Colonic mucosa (tissue), 4 donors: ENCODE results near the gene EVC. TPM values are rescaled to one million over a fixed set of nuclear protein-coding genes. Genes with fewer than 3 reads are reported as not detected.

Experiments
- DNase-seq: peaks from one replicate; pipeline ENCODE4 v3.0.0-alpha.2; 2020
- H3K27ac ChIP-seq: fragments of 200-600 bp; one replicate; pipeline ENCODE4 v1.8.0; 2021
- H3K27me3 ChIP-seq: fragments of 200-600 bp; one replicate; pipeline ENCODE4 v1.8.0; 2021
- H3K36me3 ChIP-seq: fragments of 200-600 bp; one replicate; pipeline ENCODE4 v1.8.0; 2021
- H3K4me1 ChIP-seq: fragments of 200-600 bp; one replicate; pipeline ENCODE4 v1.8.0; 2021; ENCODE audit warnings: mild to moderate bottlenecking
- H3K4me3 ChIP-seq: fragments of 200-600 bp; one replicate; pipeline ENCODE4 v1.8.0; 2021
- H3K9ac ChIP-seq, 2 donors: one replicate each; pipeline ENCODE4 v1.7.0; 2013; ENCODE audit warnings: control low read depth in 2 of 2, low read depth in 2 of 2, low read length in 2 of 2
- H3K9me3 ChIP-seq: fragments of 200-600 bp; one replicate; pipeline ENCODE4 v1.8.0; 2021
- CTCF ChIP-seq: fragments of 200-600 bp; IDR thresholded peaks from one replicate; pipeline ENCODE4 v1.8.0; 2022; ENCODE audit warnings: antibody characterized with exemption, mild to moderate bottlenecking
- intact Hi-C: fragments of 100-400 bp; cut with DNase I; formaldehyde crosslinking; loops from one replicate; pipeline ENCODE4 v1.14.1; 2022
- total RNA-seq, 2 donors: library from RNA; stranded (reverse); fragmentation: NEBNext Ultra II Directional in 1 of 2; extraction: Animal tissue kit (Norgen Biotek cat#: 25700) in 1 of 2; gene quantifications; one replicate each; pipeline ENCODE4 v1.2.1, GENCODE V29; 2021
- donor health status: healthy.
- donor health status: DM: no; HTN: no; CAD: no.
- donor health status: DM: no; HTN: no; CAD: no.

Gene EVC
- total RNA-seq, 2 donors from 2014 or later = 1.1 to 4.1 TPM

DNA sequence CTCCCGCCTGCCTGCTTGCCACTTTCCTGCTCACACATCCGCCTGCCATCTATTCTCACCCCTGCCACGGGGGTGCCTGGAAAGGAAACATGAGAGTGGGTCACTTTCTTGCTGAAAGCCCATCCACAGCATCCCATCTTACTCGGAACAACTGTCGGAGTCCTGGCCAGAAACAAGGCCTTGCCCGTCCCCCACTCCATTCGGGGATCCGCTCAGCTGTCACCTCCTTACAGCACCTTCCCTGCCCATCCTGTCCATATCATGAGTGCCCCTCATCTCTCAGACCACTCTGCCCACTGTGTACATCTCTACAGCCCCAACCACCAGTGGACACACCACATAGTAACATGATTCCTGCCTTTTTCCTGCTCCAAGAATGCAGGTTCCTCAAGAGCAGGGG lies 9.0 kb upstream of the EVC start:
- Histone ChIP-seq H3K4me1 (no peaks in the 10 kb centered on the region), H3K9me3 (no peaks in the 10 kb centered on the region), H3K4me3 (no peak overlapping the region), H3K27me3 (no peaks in the 10 kb centered on the region), H3K36me3 (no peaks in the 10 kb centered on the region), H3K9ac (no peak overlapping the region), H3K27ac (no peak overlapping the region)
- DNase-seq = no peak
- no peak for TF ChIP-seq CTCF
- intact Hi-C loops = no loop called here

GRCh38 chr4:5703831-5704230 lies 7.2 kb upstream of the EVC start:
- DNase-seq = no peak
- intact Hi-C loops = no loop called here
- no peak for TF ChIP-seq CTCF

GRCh38 chr4:5704276-5704675 lies 6.7 kb upstream of the EVC start:
- intact Hi-C loops = no loop called here
- no peak for DNase-seq
- TF ChIP-seq CTCF = no peak
- H3K27ac ChIP-seq = no peak overlapping the region
- no peaks in the 10 kb centered on the region for H3K9me3 ChIP-seq
- no peaks in the 10 kb centered on the region for H3K27me3 ChIP-seq
- H3K4me3 ChIP-seq = no peak overlapping the region
- H3K36me3 ChIP-seq = no peaks in the 10 kb centered on the region
- no peaks in the 10 kb centered on the region for H3K4me1 ChIP-seq
- no peak overlapping the region for H3K9ac ChIP-seq

More at GRCh38 chr4:5703831-5704230, 7.2 kb upstream of the EVC start:
- Histone ChIP-seq H3K4me3 (no peak overlapping the region), H3K4me1 (no peaks in the 10 kb centered on the region), H3K36me3 (no peaks in the 10 kb centered on the region), H3K9me3 (no peaks in the 10 kb centered on the region), H3K9ac (no peak overlapping the region), H3K27me3 (no peaks in the 10 kb centered on the region), H3K27ac (no peak overlapping the region)

GRCh38 chr4:5705647-5706320 lies 5.2 kb upstream of the EVC start:
- Histone ChIP-seq H3K27ac (no peak overlapping the region), H3K9me3 (no peaks in the 10 kb centered on the region), H3K27me3 (no peaks in the 10 kb centered on the region), H3K4me3 (no peak overlapping the region), H3K36me3 (no peaks in the 10 kb centered on the region), H3K9ac (no peak overlapping the region), H3K4me1 (no peaks in the 10 kb centered on the region)
- DNase-seq = no peak
- no peak for TF ChIP-seq CTCF
- intact Hi-C loops = no loop called here

DNA sequence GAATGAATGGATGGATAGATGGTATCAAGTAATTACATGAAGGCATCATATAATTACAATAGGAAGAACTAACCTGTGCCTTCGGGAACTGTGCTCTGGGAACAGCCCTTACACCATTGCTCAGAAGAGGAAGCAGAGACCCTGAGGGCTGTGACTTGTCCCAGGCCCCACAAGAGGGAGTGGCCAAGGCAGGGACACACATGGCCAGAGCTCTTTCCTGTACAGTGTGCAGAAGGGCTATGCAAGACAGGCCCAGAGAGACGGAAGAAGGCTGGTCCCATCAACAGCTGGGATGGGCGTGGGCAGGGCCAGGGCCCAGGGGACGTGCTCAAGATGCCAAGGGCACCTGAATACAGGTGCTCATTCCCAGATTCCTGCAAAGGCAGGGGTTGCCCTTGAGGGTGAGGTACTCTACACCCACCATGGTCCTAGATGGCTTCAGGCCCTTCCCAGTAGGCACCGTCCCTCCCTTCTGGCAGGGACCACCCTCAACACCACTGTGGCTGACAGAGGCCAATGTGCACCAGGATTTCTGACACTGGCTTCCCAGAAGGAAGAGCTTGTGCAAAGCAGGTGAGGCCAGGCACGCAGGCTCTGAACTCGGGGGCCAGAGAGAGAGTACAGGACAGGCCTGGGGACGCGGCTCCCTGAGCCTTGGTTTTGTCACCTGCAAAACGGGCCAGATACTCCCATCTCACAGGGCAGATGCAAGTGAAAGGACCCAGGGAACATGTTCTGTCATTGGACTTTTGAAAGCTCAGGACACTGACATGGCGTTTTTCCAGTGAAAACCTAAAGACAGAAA lies 4.3 kb upstream of the EVC start:
- Histone ChIP-seq H3K9me3 (no peaks in the 10 kb centered on the region), H3K27me3 (no peaks in the 10 kb centered on the region), H3K9ac (no peak overlapping the region), H3K36me3 (no peaks in the 10 kb centered on the region), H3K4me3 (no peak overlapping the region), H3K4me1 (no peaks in the 10 kb centered on the region), H3K27ac (no peak overlapping the region)
- intact Hi-C loops = no loop called here
- no peak for TF ChIP-seq CTCF
- no peak for DNase-seq
